HG03103 (cell line): ENCODE data around the gene PLOD2.

Source experiments
- ATAC-seq: cut with Tn5 transposase; IDR thresholded peaks from one replicate; pipeline ENCODE4 v1.9.1; 2021; ENCODE audit warnings: low read depth; ENCODE audit not compliant: unreplicated experiment

PLOD2 gene

GRCh38 chr3:146102885-146103284, 58.1 kb downstream of the PLOD2 start:
- no peak for ATAC-seq

GRCh38 chr3:146101538-146101937, 59.4 kb downstream of the PLOD2 start:
- ATAC-seq: no peak

- ATAC-seq: no peak
Measured at GRCh38 chr3:146100825-146101444, 60.0 kb downstream of the PLOD2 start.

- no peak for ATAC-seq
Measured at GRCh38 chr3:146100180-146100579, 60.8 kb downstream of the PLOD2 start.

- no peak for ATAC-seq
Measured at GRCh38 chr3:146099316-146099715, 61.7 kb downstream of the PLOD2 start.

- no peak for ATAC-seq
Measured at GRCh38 chr3:146093896-146094295, 67.1 kb downstream of the PLOD2 start.

GRCh38 chr3:146092230-146092629, 68.8 kb downstream of the PLOD2 start:
- ATAC-seq: no peak

- no peak for ATAC-seq
Measured at GRCh38 chr3:146091397-146091796, 69.6 kb downstream of the PLOD2 start.

- no peak for ATAC-seq
Measured at GRCh38 chr3:146090521-146090920, 70.5 kb downstream of the PLOD2 start.

GRCh38 chr3:146088840-146089239, 72.1 kb downstream of the PLOD2 start:
- no peak for ATAC-seq

- no peak for ATAC-seq
Measured at GRCh38 chr3:146087116-146087515, 73.9 kb downstream of the PLOD2 start.

- ATAC-seq: no peak
Measured at GRCh38 chr3:146086211-146086610, 74.8 kb downstream of the PLOD2 start.

- no peak for ATAC-seq
Measured at GRCh38 chr3:146085678-146086077, 75.3 kb downstream of the PLOD2 start.

- ATAC-seq: no peak
Measured at GRCh38 chr3:146080578-146080977, 80.4 kb downstream of the PLOD2 start.

- ATAC-seq: no peak
Measured at GRCh38 chr3:146078031-146078430, 83.0 kb downstream of the PLOD2 start.

- no peak for ATAC-seq
Measured at GRCh38 chr3:146077181-146077580, 83.8 kb downstream of the PLOD2 start.

GRCh38 chr3:146072824-146073223, 88.2 kb downstream of the PLOD2 start:
- no peak for ATAC-seq

- ATAC-seq: no peak
Measured at GRCh38 chr3:146072061-146072460, 88.9 kb downstream of the PLOD2 start.

GRCh38 chr3:146071632-146072031, 89.4 kb downstream of the PLOD2 start:
- no peak for ATAC-seq

- no peak for ATAC-seq
Measured at GRCh38 chr3:146067048-146067447, 93.9 kb downstream of the PLOD2 start.

GRCh38 chr3:146065573-146066006, 95.4 kb downstream of the PLOD2 start:
- no peak for ATAC-seq

- ATAC-seq: no peak
Measured at GRCh38 chr3:146058241-146058640, 102.7 kb downstream of the PLOD2 start.

- no peak for ATAC-seq
Measured at GRCh38 chr3:146052791-146053310, 108.1 kb downstream of the PLOD2 start.
